HG02970 (cell line): ENCODE data around the gene PIGH.
"Not testable (repeated sequence)": the region's sequence is repeated elsewhere in the genome, so short reads cannot be mapped to it uniquely, and the experiment has no call there.

ENCODE experiments used
- ATAC-seq: cut with Tn5 transposase; IDR thresholded peaks from one replicate; pipeline ENCODE4 v1.9.1; 2021; ENCODE audit warnings: mild to moderate bottlenecking, moderate library complexity, moderate number of reproducible peaks; ENCODE audit not compliant: unreplicated experiment, low FRiP score

Gene PIGH

DNA sequence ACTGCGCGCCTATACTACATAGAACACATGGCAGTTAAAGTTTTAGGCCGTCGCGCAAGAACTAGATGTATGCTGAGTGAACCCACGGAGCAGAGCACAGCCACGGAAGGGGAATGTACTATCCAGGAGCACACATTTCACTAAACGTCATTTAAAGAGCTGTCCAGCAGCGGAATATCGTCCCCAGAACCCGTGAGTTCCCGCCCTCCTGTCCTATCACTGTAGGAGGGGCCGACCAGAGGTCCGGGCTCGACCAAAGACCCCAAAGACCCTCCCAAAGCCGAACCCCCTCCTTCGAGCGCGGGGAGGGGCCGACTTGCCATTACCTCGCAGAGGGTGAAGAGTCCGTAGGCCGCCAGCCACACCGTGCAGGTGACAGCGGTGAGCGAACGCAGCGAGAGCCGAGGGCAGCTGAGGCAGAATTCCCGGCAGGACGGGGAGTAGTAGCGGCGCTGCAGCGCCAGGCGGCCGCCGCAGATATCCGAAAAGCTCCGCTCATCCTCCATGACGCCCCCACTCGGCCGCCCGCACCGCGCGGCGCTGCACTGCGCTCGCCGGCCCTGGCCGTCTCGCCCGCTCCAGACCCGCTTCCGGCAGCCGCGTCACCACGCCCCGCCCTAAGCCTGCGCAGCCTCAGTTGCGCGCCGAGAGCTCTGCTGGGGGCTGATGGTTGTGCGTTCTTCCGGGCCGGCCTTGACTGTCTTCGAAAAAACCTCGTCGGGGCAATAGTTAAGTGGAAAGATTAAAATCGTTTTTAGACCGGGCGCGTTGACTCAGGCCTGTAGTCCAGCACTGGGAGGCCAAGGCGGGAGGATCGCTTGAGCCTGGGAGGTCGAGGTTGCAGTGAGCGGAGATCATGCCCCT lies at the start of gene PIGH:
PIGH (minus strand) TSS at position 571 of the 864 bp plus-strand sequence; CDS start at position 506, 65 bp downstream.
- ATAC-seq = peak; percentile 90

- no peak for ATAC-seq
Observed at GRCh38 chr14:67646131-67646530, 46.1 kb upstream of the PIGH start.

DNA sequence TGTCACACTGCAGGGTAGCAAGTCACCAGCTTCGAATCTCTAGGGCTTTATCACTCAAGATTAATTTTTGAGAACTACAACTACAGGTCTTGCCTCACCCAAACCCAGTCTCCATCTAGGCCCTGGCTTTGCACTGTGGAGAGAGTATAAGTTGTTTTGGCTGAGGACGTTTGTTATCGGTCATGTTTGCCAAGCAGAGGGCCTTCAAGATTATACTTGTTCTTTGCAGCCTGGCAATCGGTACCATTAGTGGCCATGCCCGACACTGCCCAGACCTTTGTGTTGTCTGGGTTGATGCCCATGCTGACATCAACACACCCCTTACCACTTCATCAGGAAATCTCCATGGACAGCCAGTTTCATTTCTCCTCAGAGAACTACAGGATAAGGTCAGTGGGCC lies 45.3 kb upstream of the PIGH start:
- no peak for ATAC-seq

- no peak for ATAC-seq
Observed at GRCh38 chr14:67644428-67644827, 44.4 kb upstream of the PIGH start.

DNA sequence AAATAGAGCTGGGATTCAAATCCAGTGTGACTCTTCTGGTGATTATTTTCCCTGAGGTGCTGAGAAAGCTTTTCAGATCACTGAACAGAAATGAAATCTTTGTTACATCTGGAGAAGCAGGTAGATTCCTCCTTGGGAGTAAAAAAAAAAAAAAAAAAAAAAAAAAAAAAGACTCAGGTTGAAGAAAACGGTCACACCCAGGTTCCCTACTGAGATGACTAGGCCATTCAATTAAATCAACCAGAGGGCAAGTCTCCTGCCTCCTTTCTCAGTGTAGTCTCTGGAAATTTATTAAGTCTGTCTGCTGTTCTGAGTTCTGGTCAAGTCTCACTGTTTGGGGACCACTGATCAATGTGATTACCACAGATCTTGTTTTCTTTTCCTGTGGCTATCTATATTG lies 43.6 kb upstream of the PIGH start:
- ATAC-seq = no peak

DNA sequence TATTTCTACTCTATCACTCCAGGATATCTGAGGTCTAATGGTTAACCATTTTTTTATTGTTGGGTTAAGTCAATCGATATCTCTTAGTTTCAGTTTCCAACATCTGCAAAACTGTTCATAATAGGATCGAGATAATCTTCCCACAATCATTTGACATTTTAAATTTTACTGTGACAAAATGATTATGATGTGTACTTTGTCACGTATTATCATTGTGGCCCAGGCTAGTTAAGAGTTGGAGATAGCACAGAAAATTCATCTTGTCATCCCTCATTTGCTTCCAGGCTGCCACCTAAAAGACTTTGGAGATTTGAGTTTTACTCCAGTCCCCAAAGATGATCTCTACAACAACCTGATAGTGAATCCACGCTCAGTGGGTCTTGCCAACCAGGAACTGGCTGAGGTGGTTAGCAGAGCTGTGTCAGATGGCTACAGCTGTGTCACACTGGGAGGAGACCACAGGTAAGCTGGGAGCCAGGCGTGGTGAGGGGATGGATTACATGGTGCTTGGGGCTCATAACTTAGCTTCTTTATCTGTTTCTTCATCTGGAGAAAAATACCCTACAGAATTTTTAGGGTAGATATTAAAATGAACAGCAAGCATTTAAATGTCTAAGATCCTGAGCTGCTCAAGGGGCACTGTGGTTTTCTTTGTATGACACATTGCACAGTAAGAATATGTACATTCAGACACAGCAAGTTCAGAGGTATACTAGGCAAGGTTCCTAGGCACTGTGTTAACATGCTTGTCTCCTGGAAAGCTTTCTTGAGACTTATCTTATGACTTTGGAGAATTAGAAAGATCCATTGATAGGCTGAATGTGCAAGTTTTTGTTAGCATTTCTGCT lies 42.1 kb upstream of the PIGH start:
- ATAC-seq = no peak

DNA sequence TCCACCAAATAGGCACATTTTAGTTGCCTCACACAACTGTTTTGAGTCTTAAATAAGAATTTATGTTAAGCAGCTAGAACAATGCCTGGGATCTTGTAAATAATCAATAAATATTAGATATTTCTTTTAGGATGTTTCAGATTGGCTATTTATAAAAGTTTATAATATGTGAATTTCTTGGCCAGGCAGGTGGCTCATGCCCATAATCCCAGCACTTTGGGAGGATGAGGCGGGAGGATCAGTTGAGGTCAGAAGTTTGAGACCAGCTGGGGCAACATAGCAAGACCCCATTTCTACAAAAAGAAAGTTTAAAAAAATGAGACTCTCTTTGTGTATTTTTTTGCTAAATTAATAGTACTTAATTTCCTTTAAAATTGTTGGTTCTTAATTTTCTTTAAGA lies 41.4 kb upstream of the PIGH start:
- no peak for ATAC-seq

DNA sequence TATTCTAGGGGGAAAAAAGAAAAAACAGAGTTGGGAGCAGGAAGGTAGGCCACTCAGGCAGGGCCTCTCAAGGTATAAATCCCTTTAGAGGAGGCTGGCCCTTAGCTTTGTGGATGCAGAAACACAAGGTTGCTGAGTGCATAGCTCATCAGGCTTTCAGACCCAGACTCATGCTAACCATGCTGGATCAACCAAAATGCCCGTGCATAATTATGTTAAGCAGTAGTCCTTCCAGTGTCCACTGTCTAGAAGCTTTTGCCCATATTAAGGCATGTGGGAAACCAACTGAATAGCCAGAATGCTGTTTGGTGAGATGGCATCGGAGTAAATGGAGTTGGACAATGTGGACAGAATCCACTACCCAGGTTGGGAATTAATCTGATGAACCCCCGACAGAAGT lies 38.6 kb upstream of the PIGH start:
- ATAC-seq = no peak

- ATAC-seq = no peak
Observed at GRCh38 chr14:67636361-67636919, 36.4 kb upstream of the PIGH start.

DNA sequence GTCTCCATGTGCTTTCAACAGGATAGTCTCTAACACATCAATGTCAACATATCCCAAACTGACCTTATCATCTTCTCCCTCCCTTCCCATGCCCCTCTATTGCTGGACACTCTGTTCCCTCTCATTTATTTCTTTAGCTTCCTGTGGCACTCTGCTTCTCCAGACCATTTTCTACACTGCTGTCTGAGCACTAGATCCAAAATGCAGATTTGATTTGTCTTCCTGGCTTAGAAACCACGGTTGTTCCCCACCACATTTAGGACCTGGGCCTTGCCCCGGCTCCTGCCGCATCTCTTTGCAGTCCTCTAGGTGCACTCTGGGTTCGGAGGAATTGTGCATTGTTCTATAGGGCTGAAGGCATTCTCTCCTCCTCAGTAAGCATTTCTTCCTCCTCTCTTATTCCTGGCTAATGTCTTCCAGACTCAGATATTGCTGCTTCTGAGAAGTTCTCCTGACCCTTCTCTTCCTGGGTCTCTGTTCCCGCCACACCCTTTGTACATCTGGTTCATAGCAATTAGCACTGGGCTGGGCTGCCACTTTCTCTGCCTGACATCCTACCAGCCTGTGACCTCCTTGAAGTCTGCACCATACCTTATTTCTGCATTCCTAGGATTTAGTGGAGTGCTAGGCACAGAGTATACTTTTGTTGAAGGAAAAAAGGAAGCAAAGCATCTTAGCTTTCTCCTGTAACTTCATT lies 33.5 kb upstream of the PIGH start:
- ATAC-seq = no peak

DNA sequence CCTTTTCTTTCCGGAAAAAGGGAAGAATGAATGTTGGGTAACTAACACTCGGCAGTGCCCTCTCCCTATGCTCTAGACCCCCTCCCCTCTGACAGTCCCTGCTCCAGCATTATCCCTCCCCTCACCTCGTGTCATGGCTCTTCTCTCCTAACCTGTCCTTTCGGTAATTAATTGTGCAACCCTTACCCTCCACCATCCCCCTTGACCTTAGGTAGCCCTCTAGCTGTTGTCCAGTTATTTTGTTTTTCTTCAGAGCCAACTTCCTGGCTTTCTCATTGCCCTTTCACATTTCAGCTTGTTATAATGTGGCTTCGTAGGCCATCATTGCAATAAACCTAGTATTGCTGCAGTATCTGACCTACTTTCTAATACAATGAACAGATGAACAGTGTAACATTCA lies 30.9 kb upstream of the PIGH start:
- no peak for ATAC-seq

DNA sequence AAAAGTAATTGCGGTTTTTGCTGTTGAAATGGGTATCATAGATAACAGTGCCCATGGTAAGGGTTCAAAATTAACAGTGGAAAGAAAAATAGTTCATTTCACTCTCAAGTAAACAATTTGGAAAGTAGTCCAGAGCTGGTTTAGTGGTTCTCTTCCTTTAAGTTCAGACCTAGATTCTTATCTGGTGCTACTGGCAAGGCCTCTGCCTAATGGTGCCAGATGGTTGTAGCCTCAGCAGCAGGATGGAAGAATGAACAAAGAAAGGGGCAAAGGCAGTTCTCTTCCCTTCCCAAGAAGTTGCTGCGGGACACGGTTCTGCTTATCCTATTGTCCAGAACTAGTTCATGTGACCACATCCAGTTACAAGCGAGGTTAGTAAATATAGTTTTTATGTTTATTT lies 30.1 kb upstream of the PIGH start:
- no peak for ATAC-seq

- ATAC-seq = no peak
Observed at GRCh38 chr14:67627519-67627918, 27.5 kb upstream of the PIGH start.

DNA sequence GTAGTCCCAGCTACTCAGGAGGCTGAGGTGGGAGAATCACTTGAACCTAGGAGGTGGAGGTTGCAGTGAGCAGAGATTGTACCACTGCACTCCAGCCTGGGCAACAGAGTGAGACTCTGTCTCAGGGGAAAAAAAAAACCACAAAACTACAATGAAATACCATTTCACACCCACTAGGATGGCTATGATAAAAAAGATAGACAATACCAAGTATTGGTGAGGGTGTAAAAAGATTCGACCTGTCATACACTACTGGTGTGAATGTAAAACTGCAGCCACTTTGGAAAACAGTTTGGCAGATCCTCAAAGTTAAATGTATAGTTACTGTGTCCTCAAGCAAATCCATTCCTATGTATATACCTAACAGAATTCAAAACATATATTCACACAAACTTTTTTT lies 26.1 kb upstream of the PIGH start:
- not testable (repeated sequence) for ATAC-seq

- ATAC-seq = no peak
Observed at GRCh38 chr14:67623114-67623513, 23.0 kb upstream of the PIGH start.

- no peak for ATAC-seq
Observed at GRCh38 chr14:67622675-67623074, 22.6 kb upstream of the PIGH start.

- no peak for ATAC-seq
Observed at GRCh38 chr14:67620217-67620785, 20.2 kb upstream of the PIGH start.

DNA sequence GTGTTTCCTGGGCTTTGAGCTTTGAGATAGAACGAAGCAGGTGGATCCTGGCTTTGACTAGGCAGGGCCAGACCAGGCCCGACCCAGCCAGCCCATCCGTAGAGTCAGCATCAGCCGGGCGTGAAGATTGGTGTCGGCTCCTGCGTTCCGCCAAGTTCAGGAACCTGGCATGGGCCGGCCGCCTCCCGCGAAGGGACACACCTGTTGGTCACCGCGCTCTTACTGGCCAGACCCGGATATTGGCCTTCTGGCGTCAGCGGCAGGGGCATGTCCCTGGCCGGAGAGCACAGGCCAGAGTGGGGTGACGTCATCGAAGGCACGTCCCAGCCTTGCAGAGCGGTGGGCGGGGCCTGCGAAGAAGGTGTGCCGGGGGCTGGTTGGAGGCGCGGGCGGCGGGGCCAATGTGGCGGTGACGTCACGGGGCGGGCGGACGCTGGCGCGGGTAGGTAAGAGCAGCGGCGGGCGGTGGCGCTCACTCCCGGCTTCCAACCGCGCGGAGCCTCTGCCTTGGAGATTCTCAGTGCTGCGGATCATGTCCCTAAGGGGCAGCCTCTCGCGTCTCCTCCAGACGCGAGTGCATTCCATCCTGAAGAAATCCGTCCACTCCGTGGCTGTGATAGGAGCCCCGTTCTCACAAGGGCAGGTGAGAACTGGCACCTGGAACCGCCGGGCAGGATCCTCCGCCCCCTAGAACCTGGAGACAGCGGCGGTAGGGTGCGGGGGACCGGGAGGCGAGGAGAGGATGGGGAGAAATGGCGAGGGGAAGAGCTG lies 19.6 kb upstream of the PIGH start, which contains the start of gene ARG2:
ARG2 (plus strand) TSS at position 475 of the 771 bp plus-strand sequence; CDS start at position 533, 58 bp downstream.
- ATAC-seq = peak; percentile 97

DNA sequence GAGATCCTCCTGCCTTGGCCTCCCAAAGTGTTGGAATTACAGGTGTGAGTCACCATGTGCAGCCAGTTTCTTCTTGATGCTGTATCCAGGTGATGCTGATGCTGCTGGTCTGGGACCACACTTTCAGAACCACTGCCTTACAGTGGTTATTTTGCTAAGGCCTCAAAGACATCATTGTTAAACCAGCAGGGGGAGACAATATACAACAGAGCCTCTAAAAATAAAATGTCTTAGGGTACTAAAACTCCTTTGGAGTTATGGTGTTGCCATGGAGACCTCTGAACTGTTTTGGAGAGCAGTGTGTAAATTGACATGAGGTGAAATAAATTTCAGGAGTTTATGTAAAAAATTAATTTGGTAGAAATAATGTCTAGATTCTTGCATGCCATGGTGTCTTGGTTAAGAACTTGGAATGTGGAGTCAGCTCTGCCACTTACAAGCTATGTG lies 18.6 kb upstream of the PIGH start:
- ATAC-seq = no peak
